MCF 10A (cell line): ENCODE measurements around the gene STAMBPL1. TPM values are rescaled to one million over a fixed set of nuclear protein-coding genes. Genes with fewer than 3 reads are reported as not detected.

ENCODE experiments used
- BruUV-seq: library from RNA; stranded (reverse); fragments of 400-500 nt; replicated peaks from 2 replicates; lab custom pipeline; 2021; lab: Mats Ljungman, UMichigan
- CTCF ChIA-PET: fragments of 300-600 bp; sonication (Branson Sonifier 250); formaldehyde crosslinking; extraction: SDS; loops from one replicate; lab custom pipeline; 2021; ENCODE audit warnings: antibody characterized with exemption, inconsistent platforms; lab: Yijun Ruan, JAX
- POLR2A ChIA-PET: fragments of 300-600, 350-650 bp; sonication (Branson Sonifier 250); formaldehyde crosslinking; extraction: SDS; loops from one replicate; lab custom pipeline; 2020; ENCODE audit warnings: antibody characterized with exemption, inconsistent platforms; lab: Yijun Ruan, JAX
- DNase-seq: peaks from one replicate; pipeline ENCODE4 v3.0.0-alpha.2; 2018; ENCODE audit not compliant: unreplicated experiment
- H3K27ac Mint-ChIP-seq: one replicate; pipeline ENCODE4 v1.8.0; 2022; ENCODE audit warnings: mild to moderate bottlenecking, low read depth, mixed read lengths; ENCODE audit not compliant: unreplicated experiment
- H3K27me3 Mint-ChIP-seq: one replicate; pipeline ENCODE4 v1.8.0; 2022; ENCODE audit warnings: mixed read lengths; ENCODE audit not compliant: insufficient read depth, unreplicated experiment
- H3K36me3 Mint-ChIP-seq: one replicate; pipeline ENCODE4 v1.8.0; 2022; ENCODE audit warnings: mild to moderate bottlenecking, moderate library complexity, mixed read lengths; ENCODE audit not compliant: insufficient read depth, unreplicated experiment
- H3K4me1 Mint-ChIP-seq: one replicate; pipeline ENCODE4 v1.8.0; 2022; ENCODE audit warnings: mixed read lengths; ENCODE audit not compliant: insufficient read depth, unreplicated experiment
- H3K4me3 Mint-ChIP-seq: one replicate; pipeline ENCODE4 v1.8.0; 2022; ENCODE audit warnings: mild to moderate bottlenecking, moderate library complexity, mixed read lengths; ENCODE audit not compliant: unreplicated experiment
- H3K9me3 Mint-ChIP-seq: one replicate; pipeline ENCODE4 v1.8.0; 2022; ENCODE audit warnings: mixed read lengths; ENCODE audit not compliant: unreplicated experiment
- intact Hi-C: fragments of 100-400 bp; cut with micrococcal nuclease; formaldehyde crosslinking; loops from 2 replicates; pipeline ENCODE4 v1.14.1; 2022
- total RNA-seq: library from RNA; stranded (reverse); gene quantifications from 2 replicates; pipeline ENCODE4 v1.2.3, GENCODE V29; 2022
- TF ChIP-seq, protein P1 (sequence below): fragments of 200-600 bp; IDR thresholded peaks from one replicate; pipeline ENCODE4 v1.8.0; 2022; ENCODE audit warnings: antibody characterized with exemption, mild to moderate bottlenecking; ENCODE audit not compliant: unreplicated experiment

STAMBPL1 gene
- total RNA-seq, 1 experiment from 2014 or later: 29.2 TPM

- Mint-ChIP-seq H3K9me3 (no peaks in the 10 kb centered on the region), H3K36me3 (peaks cover 44% of the 10 kb centered on the region), H3K4me3 (no peak overlapping the region), H3K27me3 (no peaks in the 10 kb centered on the region), H3K27ac (no peak overlapping the region), H3K4me1 (no peaks in the 10 kb centered on the region)
- TF ChIP-seq, protein P1, sequence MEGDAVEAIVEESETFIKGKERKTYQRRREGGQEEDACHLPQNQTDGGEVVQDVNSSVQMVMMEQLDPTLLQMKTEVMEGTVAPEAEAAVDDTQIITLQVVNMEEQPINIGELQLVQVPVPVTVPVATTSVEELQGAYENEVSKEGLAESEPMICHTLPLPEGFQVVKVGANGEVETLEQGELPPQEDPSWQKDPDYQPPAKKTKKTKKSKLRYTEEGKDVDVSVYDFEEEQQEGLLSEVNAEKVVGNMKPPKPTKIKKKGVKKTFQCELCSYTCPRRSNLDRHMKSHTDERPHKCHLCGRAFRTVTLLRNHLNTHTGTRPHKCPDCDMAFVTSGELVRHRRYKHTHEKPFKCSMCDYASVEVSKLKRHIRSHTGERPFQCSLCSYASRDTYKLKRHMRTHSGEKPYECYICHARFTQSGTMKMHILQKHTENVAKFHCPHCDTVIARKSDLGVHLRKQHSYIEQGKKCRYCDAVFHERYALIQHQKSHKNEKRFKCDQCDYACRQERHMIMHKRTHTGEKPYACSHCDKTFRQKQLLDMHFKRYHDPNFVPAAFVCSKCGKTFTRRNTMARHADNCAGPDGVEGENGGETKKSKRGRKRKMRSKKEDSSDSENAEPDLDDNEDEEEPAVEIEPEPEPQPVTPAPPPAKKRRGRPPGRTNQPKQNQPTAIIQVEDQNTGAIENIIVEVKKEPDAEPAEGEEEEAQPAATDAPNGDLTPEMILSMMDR: no peak
- BruUV-seq: no TSS peak
- ChIA-PET CTCF (interaction anchor here (1.1 kb wide), 2 partner anchors 30 to 84 kb away, joined by 3 to 5 read pairs; no protein-coding TSS in a partner anchor), POLR2A (interaction anchor here (0.6 kb wide), 1 partner anchor 31 kb away, joined by 4 read pairs; no protein-coding TSS in a partner anchor)
- no peak for DNase-seq
- intact Hi-C loops: no loop called here
Observed at GRCh38 chr10:88903715-88904114, 23.7 kb downstream of the STAMBPL1 start.

DNA sequence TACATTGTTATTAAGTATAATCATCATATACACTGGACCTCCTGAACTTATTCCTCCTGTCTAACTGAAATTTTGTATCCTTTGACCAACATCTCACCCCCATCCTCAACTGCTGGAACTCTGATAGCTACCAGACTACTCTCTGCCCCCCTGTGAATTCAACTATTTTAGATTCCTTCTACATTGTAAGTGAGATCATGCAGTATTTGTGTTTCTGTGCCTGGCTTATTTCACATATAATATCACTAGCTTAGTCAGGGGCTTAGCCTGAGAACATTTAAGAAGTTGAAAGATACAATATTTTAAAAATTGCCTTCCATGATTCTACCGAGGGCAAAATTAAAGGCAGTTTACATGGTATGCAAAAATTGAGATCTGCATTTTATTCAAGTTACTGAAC, 26.9 kb downstream of the STAMBPL1 start:
- Mint-ChIP-seq H3K36me3 (peaks cover 44% of the 10 kb centered on the region), H3K27me3 (no peaks in the 10 kb centered on the region), H3K4me3 (no peak overlapping the region), H3K4me1 (no peaks in the 10 kb centered on the region), H3K27ac (no peak overlapping the region), H3K9me3 (no peaks in the 10 kb centered on the region)
- BruUV-seq: no TSS peak
- POLR2A ChIA-PET: interaction anchor here (0.6 to 1.7 kb wide), 5 partner anchors 10 to 89 kb away, joined by 3 to 5 read pairs (median 4); partner anchors contain the start of gene STAMBPL1
- no peak for DNase-seq
- CTCF ChIA-PET: interaction anchor here (0.7 to 3.5 kb wide), 6 partner anchors 8 to 96 kb away, joined by 3 to 18 read pairs (median 6); no protein-coding TSS in a partner anchor
- TF ChIP-seq, protein P1: no peak
- intact Hi-C loops: no loop called here

DNA sequence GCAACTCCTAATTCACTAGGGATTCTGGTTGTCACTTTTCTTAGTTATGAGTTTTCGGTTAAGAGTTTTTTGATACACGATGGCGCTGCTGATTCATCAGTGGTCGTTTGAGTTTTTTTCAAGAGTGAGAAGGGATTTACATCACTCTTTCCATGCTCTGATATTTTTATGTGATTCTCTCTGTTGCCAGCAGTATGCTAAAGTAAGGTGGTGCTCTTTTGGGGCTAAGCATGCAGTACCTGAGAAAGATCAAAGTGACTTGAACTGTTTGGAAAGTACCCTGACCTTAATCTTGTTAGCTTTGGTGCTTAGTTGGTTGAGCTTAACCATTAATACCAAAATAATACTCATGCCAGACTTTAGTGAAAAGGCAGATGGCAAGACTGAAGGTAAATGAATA, 28.1 kb downstream of the STAMBPL1 start:
- H3K27ac Mint-ChIP-seq: no peak overlapping the region
- no peaks in the 10 kb centered on the region for H3K27me3 Mint-ChIP-seq
- H3K4me3 Mint-ChIP-seq: no peak overlapping the region
- intact Hi-C loops: no loop called here
- DNase-seq: no peak
- ChIA-PET POLR2A (interaction anchor here (1.6 to 2.0 kb wide), 2 partner anchors 12 to 82 kb away, joined by 5 read pairs; no protein-coding TSS in a partner anchor), CTCF (interaction anchor here (1.7 to 3.5 kb wide), 3 partner anchors 10 to 72 kb away, joined by 8 to 18 read pairs (median 8); no protein-coding TSS in a partner anchor)
- H3K4me1 Mint-ChIP-seq: no peaks in the 10 kb centered on the region
- H3K36me3 Mint-ChIP-seq: peaks cover 36% of the 10 kb centered on the region
- no peaks in the 10 kb centered on the region for H3K9me3 Mint-ChIP-seq
- BruUV-seq: no TSS peak
- TF ChIP-seq, protein P1: no peak

DNA sequence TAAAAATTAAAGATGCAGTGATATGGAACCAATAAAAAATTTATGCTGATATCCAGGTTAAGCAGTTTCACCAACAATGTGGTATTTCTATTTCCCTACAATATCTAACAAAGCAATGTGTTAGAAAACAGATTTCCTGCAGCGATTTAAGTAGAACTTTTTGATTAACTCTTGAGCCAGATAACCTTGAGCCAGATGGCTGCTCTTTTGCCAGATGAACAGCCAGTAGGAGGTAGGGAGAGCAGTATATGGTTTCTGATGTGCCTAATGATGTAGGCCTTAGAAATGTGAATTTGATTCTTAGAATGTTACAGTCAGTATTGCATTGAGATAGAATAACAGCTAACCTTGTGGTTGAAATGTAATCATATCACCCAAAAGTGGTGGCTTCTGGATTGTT, 31.1 kb downstream of the STAMBPL1 start:
- Mint-ChIP-seq H3K27ac (no peak overlapping the region), H3K27me3 (no peaks in the 10 kb centered on the region), H3K9me3 (no peaks in the 10 kb centered on the region), H3K4me3 (no peak overlapping the region), H3K4me1 (no peaks in the 10 kb centered on the region), H3K36me3 (peaks cover 21% of the 10 kb centered on the region)
- BruUV-seq: no TSS peak
- POLR2A ChIA-PET: interaction anchor here (1.0 to 1.5 kb wide), 2 partner anchors 24 to 79 kb away, joined by 3 to 4 read pairs; partner anchors contain the start of gene FAS
- CTCF ChIA-PET: interaction anchor here (1.1 to 1.5 kb wide), 4 partner anchors 22 to 76 kb away, joined by 3 to 6 read pairs (median 4); no protein-coding TSS in a partner anchor
- no peak for DNase-seq
- intact Hi-C loops: no loop called here
- TF ChIP-seq, protein P1: no peak
